Measurements from ENCODE around the gene NBDY.
"Not testable (repeated sequence)": the region's sequence is repeated elsewhere in the genome, so short reads cannot be mapped to it uniquely, and the experiment has no call there.

The NBDY gene

GRCh38 chrX:56766554-56767347, 37.7 kb downstream of the NBDY start:
- H3K27me3 Mint-ChIP-seq: no peaks in the 10 kb centered on the region
- no peaks in the 10 kb centered on the region for H3K9me3 Mint-ChIP-seq
- ATAC-seq (replicated peaks; ENCODE audit: extremely low read depth, poor library complexity, severe bottlenecking): no peak
- H3K4me1 Mint-ChIP-seq: peaks cover 32% of the 10 kb centered on the region
- no peak for DNase-seq (ENCODE audit: low spot score in 2 of 2)
- H3K4me3 Mint-ChIP-seq: no peak overlapping the region
- peaks cover 11% of the 10 kb centered on the region for H3K36me3 Mint-ChIP-seq (ENCODE audit: insufficient read depth)
- H3K27ac Mint-ChIP-seq (ENCODE audit: low read depth): peak overlapping the region; percentile 47

DNA sequence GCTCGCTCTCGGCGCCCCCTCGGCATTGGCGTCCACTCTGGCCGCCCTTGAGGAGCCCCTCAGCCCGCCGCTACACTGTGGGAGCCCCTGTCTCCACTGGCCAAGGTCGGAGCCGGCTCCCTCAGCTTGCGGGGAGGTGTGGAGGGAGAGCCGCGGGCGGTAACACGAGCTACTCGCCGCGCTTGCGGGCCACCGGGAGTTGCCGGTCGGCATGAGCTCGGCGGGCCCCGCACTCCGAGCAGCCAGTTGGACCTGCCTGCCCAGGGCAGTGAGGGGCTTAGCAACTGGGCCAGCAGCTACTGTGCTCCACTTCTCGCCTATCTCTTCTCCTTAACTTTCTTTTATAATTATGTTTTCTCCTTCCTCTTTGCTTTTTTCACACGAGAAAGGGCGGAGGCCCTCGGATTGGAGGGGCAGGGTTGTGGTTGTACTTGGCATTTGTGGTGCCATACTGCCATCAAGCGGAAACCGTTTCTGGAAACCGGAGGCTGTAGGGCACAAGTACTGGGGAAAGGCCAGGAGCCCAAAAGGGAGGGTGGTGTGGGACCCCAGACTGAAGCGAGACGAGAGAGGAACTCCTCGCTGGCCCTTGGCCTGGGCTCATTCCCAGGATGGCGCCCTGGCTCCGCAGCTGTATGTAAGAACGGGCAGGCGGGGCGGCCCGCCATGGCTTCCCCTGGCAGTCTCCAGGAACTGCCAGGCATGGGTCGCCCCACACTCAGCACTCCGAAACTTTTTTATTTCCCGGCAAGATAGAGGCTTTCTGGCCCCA, 38.5 kb downstream of the NBDY start:
- not testable (repeated sequence) for DNase-seq (ENCODE audit: low spot score in 2 of 2); H3K9me3 Mint-ChIP-seq; H3K27ac Mint-ChIP-seq (ENCODE audit: low read depth); H3K4me3 Mint-ChIP-seq; H3K36me3 Mint-ChIP-seq (ENCODE audit: insufficient read depth); ATAC-seq (replicated peaks; ENCODE audit: extremely low read depth, poor library complexity, severe bottlenecking); H3K27me3 Mint-ChIP-seq
- peaks cover 24% of the 10 kb centered on the region for H3K4me1 Mint-ChIP-seq

- ATAC-seq (replicated peaks; ENCODE audit: extremely low read depth, poor library complexity, severe bottlenecking); DNase-seq (ENCODE audit: low spot score in 2 of 2); H3K9me3 Mint-ChIP-seq; H3K36me3 Mint-ChIP-seq (ENCODE audit: insufficient read depth); H3K4me3 Mint-ChIP-seq; H3K27me3 Mint-ChIP-seq; H3K27ac Mint-ChIP-seq (ENCODE audit: low read depth): not testable (repeated sequence)
- H3K4me1 Mint-ChIP-seq: peaks cover 19% of the 10 kb centered on the region
These were observed 39.1 kb downstream of the NBDY start for GRCh38 chrX:56768120-56768660.

DNA sequence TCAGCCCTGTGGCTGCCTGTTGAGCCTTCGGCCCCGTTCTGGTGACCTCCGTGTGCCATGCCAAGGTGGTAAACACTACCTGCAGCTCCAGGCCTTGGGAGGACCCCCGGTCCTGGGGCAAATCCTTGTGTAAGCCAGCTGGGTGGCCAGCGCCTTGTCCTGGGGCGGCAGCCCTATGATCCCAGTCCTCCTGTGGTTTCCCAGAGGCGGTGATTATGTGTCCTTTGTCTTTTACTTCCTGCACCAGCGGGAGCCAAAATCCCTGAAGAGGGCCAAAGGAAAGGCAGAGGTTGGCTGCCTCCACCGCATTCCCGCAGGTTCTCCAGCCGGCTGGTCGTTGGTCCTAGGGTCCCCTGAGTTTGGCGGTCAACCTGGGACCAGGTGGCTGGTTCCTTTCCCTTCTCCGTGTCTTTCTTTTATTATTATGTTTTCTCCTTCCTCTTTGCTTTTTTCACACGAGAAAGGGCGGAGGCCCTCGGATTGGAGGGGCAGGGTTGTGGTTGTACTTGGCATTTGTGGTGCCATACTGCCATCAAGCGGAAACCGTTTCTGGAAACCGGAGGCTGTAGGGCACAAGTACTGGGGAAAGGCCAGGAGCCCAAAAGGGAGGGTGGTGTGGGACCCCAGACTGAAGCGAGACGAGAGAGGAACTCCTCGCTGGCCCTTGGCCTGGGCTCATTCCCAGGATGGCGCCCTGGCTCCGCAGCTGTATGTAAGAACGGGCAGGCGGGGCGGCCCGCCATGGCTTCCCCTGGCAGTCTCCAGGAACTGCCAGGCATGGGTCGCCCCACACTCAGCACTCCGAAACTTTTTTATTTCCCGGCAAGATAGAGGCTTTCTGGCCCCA, 43.9 kb downstream of the NBDY start:
- not testable (repeated sequence) for ATAC-seq (replicated peaks; ENCODE audit: extremely low read depth, poor library complexity, severe bottlenecking); H3K4me3 Mint-ChIP-seq; H3K36me3 Mint-ChIP-seq (ENCODE audit: insufficient read depth)

DNA sequence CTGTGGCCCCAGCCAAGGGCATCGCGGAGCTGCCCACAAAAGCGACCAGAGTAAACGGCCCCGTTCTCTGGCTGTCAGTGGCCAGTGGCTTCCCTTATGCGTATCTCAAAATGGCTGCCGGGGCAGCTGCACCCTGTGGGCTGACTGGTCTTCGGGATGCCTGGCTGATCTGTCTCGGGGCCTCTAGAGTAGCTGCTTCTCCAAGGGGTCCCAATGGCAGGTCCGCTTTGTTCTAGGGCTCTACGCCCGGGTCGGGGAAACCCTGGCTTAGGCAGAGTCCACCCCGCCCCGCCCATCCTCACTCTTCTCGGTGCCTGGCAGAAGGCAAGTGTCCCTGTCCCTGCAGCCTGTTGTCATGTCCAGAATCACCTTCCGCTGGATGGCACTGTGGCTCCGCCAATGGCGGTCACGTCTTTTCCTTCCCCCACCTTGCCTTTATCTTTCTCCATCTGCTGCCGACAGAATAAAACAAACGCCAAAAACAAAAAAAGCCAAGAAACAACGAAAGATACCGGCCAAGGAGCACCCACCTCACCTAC, 44.5 kb downstream of the NBDY start:
- ATAC-seq (replicated peaks; ENCODE audit: extremely low read depth, poor library complexity, severe bottlenecking); H3K27me3 Mint-ChIP-seq; H3K4me3 Mint-ChIP-seq; H3K36me3 Mint-ChIP-seq (ENCODE audit: insufficient read depth); DNase-seq (ENCODE audit: low spot score in 2 of 2); H3K9me3 Mint-ChIP-seq; H3K4me1 Mint-ChIP-seq; H3K27ac Mint-ChIP-seq (ENCODE audit: low read depth): not testable (repeated sequence)

More for the DNA sequence above, 43.9 kb downstream of the NBDY start:
- not testable (repeated sequence) for H3K27me3 Mint-ChIP-seq; H3K4me1 Mint-ChIP-seq; H3K9me3 Mint-ChIP-seq; H3K27ac Mint-ChIP-seq (ENCODE audit: low read depth); DNase-seq (ENCODE audit: low spot score in 2 of 2)

DNA sequence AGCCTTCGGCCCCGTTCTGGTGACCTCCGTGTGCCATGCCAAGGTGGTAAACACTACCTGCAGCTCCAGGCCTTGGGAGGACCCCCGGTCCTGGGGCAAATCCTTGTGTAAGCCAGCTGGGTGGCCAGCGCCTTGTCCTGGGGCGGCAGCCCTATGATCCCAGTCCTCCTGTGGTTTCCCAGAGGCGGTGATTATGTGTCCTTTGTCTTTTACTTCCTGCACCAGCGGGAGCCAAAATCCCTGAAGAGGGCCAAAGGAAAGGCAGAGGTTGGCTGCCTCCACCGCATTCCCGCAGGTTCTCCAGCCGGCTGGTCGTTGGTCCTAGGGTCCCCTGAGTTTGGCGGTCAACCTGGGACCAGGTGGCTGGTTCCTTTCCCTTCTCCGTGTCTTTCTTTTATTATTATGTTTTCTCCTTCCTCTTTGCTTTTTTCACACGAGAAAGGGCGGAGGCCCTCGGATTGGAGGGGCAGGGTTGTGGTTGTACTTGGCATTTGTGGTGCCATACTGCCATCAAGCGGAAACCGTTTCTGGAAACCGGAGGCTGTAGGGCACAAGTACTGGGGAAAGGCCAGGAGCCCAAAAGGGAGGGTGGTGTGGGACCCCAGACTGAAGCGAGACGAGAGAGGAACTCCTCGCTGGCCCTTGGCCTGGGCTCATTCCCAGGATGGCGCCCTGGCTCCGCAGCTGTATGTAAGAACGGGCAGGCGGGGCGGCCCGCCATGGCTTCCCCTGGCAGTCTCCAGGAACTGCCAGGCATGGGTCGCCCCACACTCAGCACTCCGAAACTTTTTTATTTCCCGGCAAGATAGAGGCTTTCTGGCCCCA, 49.3 kb downstream of the NBDY start:
- not testable (repeated sequence) for H3K27me3 Mint-ChIP-seq; ATAC-seq (replicated peaks; ENCODE audit: extremely low read depth, poor library complexity, severe bottlenecking); H3K27ac Mint-ChIP-seq (ENCODE audit: low read depth); DNase-seq (ENCODE audit: low spot score in 2 of 2); H3K36me3 Mint-ChIP-seq (ENCODE audit: insufficient read depth); H3K9me3 Mint-ChIP-seq; H3K4me3 Mint-ChIP-seq
- peaks cover 21% of the 10 kb centered on the region for H3K4me1 Mint-ChIP-seq

DNA sequence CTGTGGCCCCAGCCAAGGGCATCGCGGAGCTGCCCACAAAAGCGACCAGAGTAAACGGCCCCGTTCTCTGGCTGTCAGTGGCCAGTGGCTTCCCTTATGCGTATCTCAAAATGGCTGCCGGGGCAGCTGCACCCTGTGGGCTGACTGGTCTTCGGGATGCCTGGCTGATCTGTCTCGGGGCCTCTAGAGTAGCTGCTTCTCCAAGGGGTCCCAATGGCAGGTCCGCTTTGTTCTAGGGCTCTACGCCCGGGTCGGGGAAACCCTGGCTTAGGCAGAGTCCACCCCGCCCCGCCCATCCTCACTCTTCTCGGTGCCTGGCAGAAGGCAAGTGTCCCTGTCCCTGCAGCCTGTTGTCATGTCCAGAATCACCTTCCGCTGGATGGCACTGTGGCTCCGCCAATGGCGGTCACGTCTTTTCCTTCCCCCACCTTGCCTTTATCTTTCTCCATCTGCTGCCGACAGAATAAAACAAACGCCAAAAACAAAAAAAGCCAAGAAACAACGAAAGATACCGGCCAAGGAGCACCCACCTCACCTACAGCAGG, 50.0 kb downstream of the NBDY start:
- not testable (repeated sequence) for H3K27me3 Mint-ChIP-seq; H3K27ac Mint-ChIP-seq (ENCODE audit: low read depth); ATAC-seq (replicated peaks; ENCODE audit: extremely low read depth, poor library complexity, severe bottlenecking); DNase-seq (ENCODE audit: low spot score in 2 of 2); H3K36me3 Mint-ChIP-seq (ENCODE audit: insufficient read depth); H3K9me3 Mint-ChIP-seq; H3K4me3 Mint-ChIP-seq
- H3K4me1 Mint-ChIP-seq: peaks cover 21% of the 10 kb centered on the region

DNA sequence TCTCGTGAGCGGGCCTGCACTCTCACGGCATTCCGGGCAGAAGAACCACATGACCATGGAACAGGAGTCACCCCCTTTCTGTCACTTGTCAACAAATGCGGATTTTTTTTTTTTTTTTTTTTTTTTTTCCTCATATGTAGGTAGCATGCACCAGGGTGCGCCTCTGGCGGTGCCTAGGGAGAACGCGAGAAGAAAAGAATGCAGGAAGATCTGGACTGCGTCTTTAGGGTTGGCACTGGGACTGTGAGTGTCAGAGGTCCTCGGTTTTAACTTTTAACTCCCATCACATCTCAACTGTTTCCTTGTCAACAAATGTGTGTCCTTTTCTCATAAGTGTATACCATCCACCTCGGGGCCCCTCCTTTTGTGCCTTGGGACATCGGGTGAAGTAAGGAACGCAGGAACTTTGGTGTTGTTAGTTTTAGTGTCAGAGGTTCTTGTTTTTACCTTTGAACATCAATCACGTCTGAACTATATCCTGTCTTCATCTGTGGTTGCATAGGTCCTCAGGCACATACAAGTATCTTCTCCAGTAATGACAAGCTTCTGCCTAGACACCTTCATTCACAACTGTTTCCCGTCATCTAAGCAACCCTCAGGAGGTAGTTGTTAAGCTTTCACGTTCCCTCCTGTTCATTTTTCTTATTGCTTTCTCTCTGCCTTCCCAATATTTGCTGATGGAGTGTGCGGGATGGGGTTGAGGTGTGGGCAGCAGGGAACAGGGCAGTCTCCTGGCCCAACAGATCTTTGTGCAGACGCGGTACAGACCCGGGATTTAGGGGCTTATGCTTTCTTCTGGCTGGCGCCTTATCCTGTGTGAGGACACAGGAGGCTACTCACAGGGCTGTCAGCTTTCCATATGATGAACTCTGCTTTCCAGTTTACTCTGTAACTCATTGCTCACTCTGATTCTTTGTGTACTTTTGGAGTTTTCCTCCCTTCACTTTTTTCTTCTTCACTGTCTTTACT, 51.9 kb downstream of the NBDY start:
- not testable (repeated sequence) for H3K27ac Mint-ChIP-seq (ENCODE audit: low read depth); DNase-seq (ENCODE audit: low spot score in 2 of 2); H3K27me3 Mint-ChIP-seq; H3K9me3 Mint-ChIP-seq; H3K36me3 Mint-ChIP-seq (ENCODE audit: insufficient read depth); ATAC-seq (replicated peaks; ENCODE audit: extremely low read depth, poor library complexity, severe bottlenecking); H3K4me3 Mint-ChIP-seq
- H3K4me1 Mint-ChIP-seq: peaks cover 21% of the 10 kb centered on the region

DNA sequence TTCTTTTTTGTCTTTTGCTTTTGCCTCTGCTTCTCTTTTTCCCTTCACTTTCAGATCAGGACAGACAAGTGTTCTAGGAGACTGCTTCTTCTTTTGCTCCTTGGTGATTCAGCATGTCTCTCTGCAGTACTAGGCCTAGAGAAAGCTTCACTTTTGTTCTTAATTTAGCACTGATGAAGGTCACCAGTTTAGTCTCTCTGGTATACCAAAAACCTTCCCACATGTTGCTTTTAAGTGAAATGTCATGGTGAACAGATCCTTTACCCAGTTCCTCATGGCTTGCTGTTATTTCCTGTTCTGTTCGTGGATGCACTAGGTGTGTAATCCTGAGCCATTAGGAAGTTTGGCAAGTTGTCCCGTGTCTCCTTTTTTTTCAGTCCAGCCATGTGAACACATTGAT, 53.3 kb downstream of the NBDY start:
- Mint-ChIP-seq H3K27ac (ENCODE audit: low read depth) (peak overlapping the region; percentile 67), H3K27me3 (no peaks in the 10 kb centered on the region), H3K36me3 (ENCODE audit: insufficient read depth) (peaks cover 6% of the 10 kb centered on the region), H3K9me3 (no peaks in the 10 kb centered on the region), H3K4me1 (peaks cover 28% of the 10 kb centered on the region), H3K4me3 (no peak overlapping the region)
- ATAC-seq (replicated peaks; ENCODE audit: extremely low read depth, poor library complexity, severe bottlenecking): no peak
- no peak for DNase-seq (ENCODE audit: low spot score in 2 of 2)

DNA sequence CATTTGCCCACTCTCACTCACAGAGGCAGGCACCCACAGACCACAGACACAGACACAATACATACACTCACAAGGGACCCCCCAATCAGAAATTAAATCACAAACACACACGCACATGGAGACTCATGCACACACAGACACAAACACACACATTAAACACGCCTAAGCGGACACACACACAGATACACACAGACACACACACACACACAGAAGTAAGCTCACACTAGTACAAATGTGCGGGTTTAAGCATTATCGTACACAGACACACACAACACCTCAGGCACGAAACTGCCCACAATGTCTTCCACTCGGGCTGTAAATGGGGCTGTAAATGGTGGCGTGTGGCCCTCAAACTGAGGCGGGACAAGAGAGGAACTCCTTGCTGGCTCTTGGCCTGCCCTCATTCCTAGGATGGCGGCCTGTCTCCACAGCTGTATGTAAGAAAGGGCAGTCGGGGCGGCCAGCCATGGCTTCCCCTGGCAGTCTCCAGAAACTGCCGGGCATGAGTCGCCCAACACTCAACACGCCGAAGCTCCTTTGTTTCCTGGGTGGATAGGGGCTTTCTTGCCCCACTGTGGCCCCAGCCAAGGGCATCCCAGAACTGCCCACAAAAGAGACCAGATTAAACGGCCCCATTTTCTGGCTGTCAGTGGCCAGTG, 53.9 kb downstream of the NBDY start:
- no peak for ATAC-seq (replicated peaks; ENCODE audit: extremely low read depth, poor library complexity, severe bottlenecking)
- no peaks in the 10 kb centered on the region for H3K9me3 Mint-ChIP-seq
- no peaks in the 10 kb centered on the region for H3K27me3 Mint-ChIP-seq
- no peak overlapping the region for H3K4me3 Mint-ChIP-seq
- no peak for DNase-seq (ENCODE audit: low spot score in 2 of 2)
- peaks cover 6% of the 10 kb centered on the region for H3K36me3 Mint-ChIP-seq (ENCODE audit: insufficient read depth)
- peaks cover 28% of the 10 kb centered on the region for H3K4me1 Mint-ChIP-seq
- H3K27ac Mint-ChIP-seq (ENCODE audit: low read depth): peak overlapping the region; percentile 67

Data from central memory CD8-positive, alpha-beta T cell (primary cell).